WTC11 (cell line): Measurements from ENCODE around the gene CLTB. TPM values are rescaled to one million over a fixed set of nuclear protein-coding genes. Genes with fewer than 3 reads are reported as not detected.

Experiments
- ATAC-seq: fragments of 200-7000 bp; cut with Tn5 transposase; 2 replicates; pipeline ENCODE4 v1.10.0; 2021; ENCODE audit warnings: mild to moderate bottlenecking, moderate library complexity
- CTCF ChIA-PET: fragments of 300-600 bp; sonication (Branson Sonifier 250); formaldehyde crosslinking; loops from one replicate; lab custom pipeline; 2021; ENCODE audit warnings: antibody characterized with exemption; lab: Charles Lee
- POLR2A ChIA-PET: fragments of 350-600 bp; sonication (Branson Sonifier 250); formaldehyde crosslinking; loops from one replicate; lab custom pipeline; 2021; ENCODE audit warnings: antibody characterized with exemption; lab: Charles Lee
- DNase-seq: peaks from one replicate; pipeline ENCODE4 v3.0.0; 2021; ENCODE audit warnings: low spot score
- H3K27ac Mint-ChIP-seq: 2 replicates; pipeline ENCODE4 v1.8.0; 2021; ENCODE audit warnings: mixed read lengths
- H3K27me3 Mint-ChIP-seq: 2 replicates; pipeline ENCODE4 v1.8.0; 2021; ENCODE audit warnings: low read depth, mild to moderate bottlenecking, moderate library complexity, mixed read lengths
- H3K36me3 Mint-ChIP-seq: 2 replicates; pipeline ENCODE4 v1.8.0; 2021; ENCODE audit warnings: mixed read lengths
- H3K4me1 Mint-ChIP-seq: 2 replicates; pipeline ENCODE4 v1.8.0; 2022; ENCODE audit warnings: mixed read lengths
- H3K4me3 Mint-ChIP-seq: 2 replicates; pipeline ENCODE4 v1.8.0; 2021; ENCODE audit warnings: mild to moderate bottlenecking, moderate library complexity, mixed read lengths
- H3K9me3 Mint-ChIP-seq: 2 replicates; pipeline ENCODE4 v1.8.0; 2021; ENCODE audit warnings: mixed read lengths
- KAT7 ChIP-seq: sonication (generic); formaldehyde crosslinking; IDR thresholded peaks from 2 replicates; pipeline ENCODE4 v1.8.1; 2023; ENCODE audit warnings: missing genetic modification reagents, mild to moderate bottlenecking, borderline replicate concordance
- NFE2L1 ChIP-seq: sonication (generic); formaldehyde crosslinking; IDR thresholded peaks from 2 replicates; pipeline ENCODE4 v1.8.1; 2023; ENCODE audit warnings: missing genetic modification reagents
- NR1H2 ChIP-seq: sonication (generic); formaldehyde crosslinking; IDR thresholded peaks from 2 replicates; pipeline ENCODE4 v1.9.0; 2021; ENCODE audit warnings: mild to moderate bottlenecking, moderate library complexity, missing genetic modification reagents
- SMAD3 ChIP-seq: sonication (generic); formaldehyde crosslinking; IDR thresholded peaks from 2 replicates; pipeline ENCODE4 v1.8.0; 2022; ENCODE audit warnings: missing genetic modification reagents, mild to moderate bottlenecking, borderline replicate concordance
- TP53 ChIP-seq: sonication (generic); formaldehyde crosslinking; IDR thresholded peaks from 2 replicates; pipeline ENCODE4 v1.8.1; 2023; ENCODE audit warnings: mild to moderate bottlenecking, missing genetic modification reagents
- ZNF232 ChIP-seq: sonication (generic); formaldehyde crosslinking; IDR thresholded peaks from 2 replicates; pipeline ENCODE4 v1.8.0; 2022; ENCODE audit warnings: mild to moderate bottlenecking, missing genetic modification reagents
- ZNF263 ChIP-seq: sonication (generic); formaldehyde crosslinking; IDR thresholded peaks from 2 replicates; pipeline ENCODE4 v1.8.1; 2022; ENCODE audit warnings: low read depth, mild to moderate bottlenecking, moderate library complexity, missing genetic modification reagents
- total RNA-seq: library from RNA; stranded (reverse); gene quantifications from 3 replicates; pipeline ENCODE4 v1.2.3, GENCODE V29; 2021
- TF ChIP-seq, protein P1 (sequence below): fragments of 250-450 bp; sonication (Bioruptor Pico); conservative IDR thresholded peaks from 2 replicates; pipeline ENCODE4 v1.9.0; 2021; ENCODE audit warnings: mild to moderate bottlenecking
- TF ChIP-seq, protein P2 (sequence below): sonication (generic); formaldehyde crosslinking; IDR thresholded peaks from 2 replicates; pipeline ENCODE4 v1.8.1; 2022; ENCODE audit warnings: mild to moderate bottlenecking, moderate library complexity, missing genetic modification reagents
- TF ChIP-seq, protein P3 (sequence below): sonication (generic); formaldehyde crosslinking; IDR thresholded peaks from 2 replicates; pipeline ENCODE4 v1.8.1; 2022; ENCODE audit warnings: mild to moderate bottlenecking, missing genetic modification reagents, moderate library complexity, borderline replicate concordance
- TF ChIP-seq, protein P4 (sequence below): sonication (generic); formaldehyde crosslinking; IDR thresholded peaks from 2 replicates; pipeline ENCODE4 v1.8.0; 2022; ENCODE audit warnings: mild to moderate bottlenecking, missing genetic modification reagents
- TF ChIP-seq, protein P5 (sequence below): sonication (generic); formaldehyde crosslinking; IDR thresholded peaks from 2 replicates; pipeline ENCODE4 v1.8.0; 2022; ENCODE audit warnings: missing genetic modification reagents

Gene CLTB
- total RNA-seq, 1 experiment from 2014 or later: 33.8 TPM

DNA sequence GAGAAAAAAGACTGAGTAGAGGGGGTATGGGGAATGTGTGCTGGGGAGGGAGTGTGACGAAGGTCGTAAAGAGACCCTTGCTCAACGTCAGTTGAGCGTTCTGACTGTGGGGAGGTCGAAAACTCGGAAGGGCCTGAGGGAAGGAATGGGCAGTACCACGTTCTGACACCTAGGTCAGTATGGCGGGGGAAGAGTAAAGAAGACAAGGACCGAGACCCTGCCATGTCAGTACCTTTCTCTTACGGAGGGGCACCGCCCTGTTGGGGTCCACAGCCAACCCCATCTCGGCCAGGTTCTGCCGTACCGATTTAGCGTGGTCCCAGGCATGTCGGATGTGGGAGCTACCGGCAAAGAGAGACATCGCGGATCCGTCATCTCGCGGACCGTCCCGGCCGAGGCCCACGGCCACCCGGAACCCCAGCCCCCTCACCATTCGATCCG is 28.3 kb downstream of the CLTB start:
- Mint-ChIP-seq H3K36me3 (peaks cover 30% of the 10 kb centered on the region), H3K4me1 (peaks cover 19% of the 10 kb centered on the region), H3K27ac (peak overlapping the region; percentile 100), H3K4me3 (peak overlapping the region; percentile 99), H3K9me3 (no peaks in the 10 kb centered on the region), H3K27me3 (no peaks in the 10 kb centered on the region; the same call in 1 of the 2 replicates)
- POLR2A ChIA-PET: interaction anchor here (0.5 to 2.0 kb wide), 3 partner anchors 149 to 646 kb away, joined by 3 to 5 read pairs (median 3); partner anchors contain the start of gene RNF44
- TF ChIP-seq ZNF232 (CRISPR knock-in tag) (0 out of 2 replicates have a peak, but pooled peaks have one; percentile 61), NFE2L1 (CRISPR knock-in tag) (no peak), TP53 (CRISPR knock-in tag) (no peak), ZNF263 (CRISPR knock-in tag) (no peak), KAT7 (CRISPR knock-in tag) (no peak), SMAD3 (CRISPR knock-in tag) (0 out of 2 replicates have a peak, but pooled peaks have one; percentile 15)
- TF ChIP-seq, protein P1, sequence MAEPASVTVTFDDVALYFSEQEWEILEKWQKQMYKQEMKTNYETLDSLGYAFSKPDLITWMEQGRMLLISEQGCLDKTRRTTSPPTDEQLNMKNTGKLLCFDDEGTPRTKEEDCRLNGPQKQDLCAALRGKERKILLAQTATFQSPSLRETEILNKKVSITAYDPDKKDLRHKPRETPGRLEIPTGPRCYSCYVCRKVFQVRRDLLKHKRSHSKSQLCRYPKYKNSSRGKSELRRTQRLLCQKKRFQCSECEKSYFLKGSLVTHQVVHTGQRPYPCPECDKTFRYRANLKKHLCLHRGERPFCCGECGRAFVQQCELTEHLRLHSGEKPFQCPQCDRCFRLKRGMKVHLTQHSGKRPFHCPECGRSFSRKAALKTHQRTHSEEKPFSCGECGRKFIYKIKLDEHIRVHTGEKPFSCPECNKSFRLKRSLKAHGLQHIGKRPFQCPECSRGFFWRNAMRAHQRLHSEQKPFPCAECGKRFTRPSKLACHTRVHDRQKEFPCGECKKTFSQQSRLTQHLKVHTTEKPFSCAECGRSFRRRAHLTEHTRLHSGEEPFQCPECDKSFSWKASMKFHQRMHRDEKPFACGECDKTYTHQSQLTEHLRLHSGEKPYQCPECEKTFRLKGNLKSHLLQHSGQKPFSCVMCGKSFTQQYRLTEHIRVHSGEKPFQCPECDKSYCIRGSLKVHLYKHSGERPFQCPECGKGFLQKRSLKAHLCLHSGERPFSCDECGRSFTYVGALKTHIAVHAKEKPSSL (CRISPR knock-in tag): no peak
- TF ChIP-seq, protein P2, sequence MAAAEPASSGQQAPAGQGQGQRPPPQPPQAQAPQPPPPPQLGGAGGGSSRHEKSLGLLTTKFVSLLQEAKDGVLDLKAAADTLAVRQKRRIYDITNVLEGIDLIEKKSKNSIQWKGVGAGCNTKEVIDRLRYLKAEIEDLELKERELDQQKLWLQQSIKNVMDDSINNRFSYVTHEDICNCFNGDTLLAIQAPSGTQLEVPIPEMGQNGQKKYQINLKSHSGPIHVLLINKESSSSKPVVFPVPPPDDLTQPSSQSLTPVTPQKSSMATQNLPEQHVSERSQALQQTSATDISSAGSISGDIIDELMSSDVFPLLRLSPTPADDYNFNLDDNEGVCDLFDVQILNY (CRISPR knock-in tag): 0 out of 2 replicates have a peak, but pooled peaks have one; percentile 57
- TF ChIP-seq, protein P3, sequence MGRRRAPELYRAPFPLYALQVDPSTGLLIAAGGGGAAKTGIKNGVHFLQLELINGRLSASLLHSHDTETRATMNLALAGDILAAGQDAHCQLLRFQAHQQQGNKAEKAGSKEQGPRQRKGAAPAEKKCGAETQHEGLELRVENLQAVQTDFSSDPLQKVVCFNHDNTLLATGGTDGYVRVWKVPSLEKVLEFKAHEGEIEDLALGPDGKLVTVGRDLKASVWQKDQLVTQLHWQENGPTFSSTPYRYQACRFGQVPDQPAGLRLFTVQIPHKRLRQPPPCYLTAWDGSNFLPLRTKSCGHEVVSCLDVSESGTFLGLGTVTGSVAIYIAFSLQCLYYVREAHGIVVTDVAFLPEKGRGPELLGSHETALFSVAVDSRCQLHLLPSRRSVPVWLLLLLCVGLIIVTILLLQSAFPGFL (CRISPR knock-in tag): 0 out of 2 replicates have a peak, but pooled peaks have one; percentile 43
- TF ChIP-seq, protein P4, sequence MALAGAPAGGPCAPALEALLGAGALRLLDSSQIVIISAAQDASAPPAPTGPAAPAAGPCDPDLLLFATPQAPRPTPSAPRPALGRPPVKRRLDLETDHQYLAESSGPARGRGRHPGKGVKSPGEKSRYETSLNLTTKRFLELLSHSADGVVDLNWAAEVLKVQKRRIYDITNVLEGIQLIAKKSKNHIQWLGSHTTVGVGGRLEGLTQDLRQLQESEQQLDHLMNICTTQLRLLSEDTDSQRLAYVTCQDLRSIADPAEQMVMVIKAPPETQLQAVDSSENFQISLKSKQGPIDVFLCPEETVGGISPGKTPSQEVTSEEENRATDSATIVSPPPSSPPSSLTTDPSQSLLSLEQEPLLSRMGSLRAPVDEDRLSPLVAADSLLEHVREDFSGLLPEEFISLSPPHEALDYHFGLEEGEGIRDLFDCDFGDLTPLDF: peak; percentile 28; the same call in 1 of the 2 replicates
- TF ChIP-seq, protein P5, sequence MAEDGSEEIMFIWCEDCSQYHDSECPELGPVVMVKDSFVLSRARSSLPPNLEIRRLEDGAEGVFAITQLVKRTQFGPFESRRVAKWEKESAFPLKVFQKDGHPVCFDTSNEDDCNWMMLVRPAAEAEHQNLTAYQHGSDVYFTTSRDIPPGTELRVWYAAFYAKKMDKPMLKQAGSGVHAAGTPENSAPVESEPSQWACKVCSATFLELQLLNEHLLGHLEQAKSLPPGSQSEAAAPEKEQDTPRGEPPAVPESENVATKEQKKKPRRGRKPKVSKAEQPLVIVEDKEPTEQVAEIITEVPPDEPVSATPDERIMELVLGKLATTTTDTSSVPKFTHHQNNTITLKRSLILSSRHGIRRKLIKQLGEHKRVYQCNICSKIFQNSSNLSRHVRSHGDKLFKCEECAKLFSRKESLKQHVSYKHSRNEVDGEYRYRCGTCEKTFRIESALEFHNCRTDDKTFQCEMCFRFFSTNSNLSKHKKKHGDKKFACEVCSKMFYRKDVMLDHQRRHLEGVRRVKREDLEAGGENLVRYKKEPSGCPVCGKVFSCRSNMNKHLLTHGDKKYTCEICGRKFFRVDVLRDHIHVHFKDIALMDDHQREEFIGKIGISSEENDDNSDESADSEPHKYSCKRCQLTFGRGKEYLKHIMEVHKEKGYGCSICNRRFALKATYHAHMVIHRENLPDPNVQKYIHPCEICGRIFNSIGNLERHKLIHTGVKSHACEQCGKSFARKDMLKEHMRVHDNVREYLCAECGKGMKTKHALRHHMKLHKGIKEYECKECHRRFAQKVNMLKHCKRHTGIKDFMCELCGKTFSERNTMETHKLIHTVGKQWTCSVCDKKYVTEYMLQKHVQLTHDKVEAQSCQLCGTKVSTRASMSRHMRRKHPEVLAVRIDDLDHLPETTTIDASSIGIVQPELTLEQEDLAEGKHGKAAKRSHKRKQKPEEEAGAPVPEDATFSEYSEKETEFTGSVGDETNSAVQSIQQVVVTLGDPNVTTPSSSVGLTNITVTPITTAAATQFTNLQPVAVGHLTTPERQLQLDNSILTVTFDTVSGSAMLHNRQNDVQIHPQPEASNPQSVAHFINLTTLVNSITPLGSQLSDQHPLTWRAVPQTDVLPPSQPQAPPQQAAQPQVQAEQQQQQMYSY (CRISPR knock-in tag): peak; percentile 91
- DNase-seq (no peak), ATAC-seq (peak; percentile 2; the same call in 1 of the 2 replicates)
- CTCF ChIA-PET: interaction anchor here (1.4 to 2.6 kb wide), 4 partner anchors 17 to 658 kb away, joined by 6 to 12 read pairs (median 8); partner anchors contain the start of genes CLTB and FAF2

DNA sequence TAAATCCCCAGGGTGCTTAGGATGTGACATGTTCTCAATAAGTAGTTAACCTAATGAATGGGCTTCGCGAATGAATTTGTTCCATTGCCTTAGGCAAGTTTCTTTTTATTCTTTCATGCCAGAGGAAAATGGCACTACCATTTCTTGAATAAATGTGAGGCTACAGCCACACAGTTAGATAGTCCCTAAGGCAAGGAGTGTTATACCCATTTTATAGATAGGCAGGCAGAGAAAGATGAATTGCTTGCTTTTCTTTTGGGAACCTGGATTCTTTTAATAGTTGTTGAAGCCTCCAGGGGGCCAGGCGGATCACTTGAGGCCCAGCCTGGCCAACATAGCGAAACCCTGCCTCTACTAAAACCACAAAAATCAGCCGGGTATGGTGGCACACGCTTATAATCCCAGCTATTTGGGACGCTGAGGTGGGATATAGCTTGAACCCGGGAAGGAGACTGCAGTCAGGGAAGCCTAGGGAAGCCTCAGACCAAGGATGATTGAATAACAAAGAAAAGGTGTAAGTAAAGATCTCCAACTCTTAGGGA is 28.9 kb downstream of the CLTB start:
- DNase-seq (no peak), ATAC-seq (no peak)
- TF ChIP-seq NR1H2 (CRISPR knock-in tag): no peak
- H3K27me3 Mint-ChIP-seq: no peaks in the 10 kb centered on the region; the same call in 1 of the 2 replicates
- ChIA-PET POLR2A (interaction anchor here (0.5 kb wide), 1 partner anchor 645 kb away, joined by 3 read pairs; no protein-coding TSS in a partner anchor), CTCF (interaction anchor here (1.8 to 2.6 kb wide), 3 partner anchors 29 to 658 kb away, joined by 6 to 12 read pairs (median 8); partner anchors contain the start of genes CLTB and FAF2)
- H3K27ac Mint-ChIP-seq: peak overlapping the region; percentile 95; the same call in 1 of the 2 replicates
- peaks cover 19% of the 10 kb centered on the region for H3K4me1 Mint-ChIP-seq
- peak overlapping the region; percentile 99 for H3K4me3 Mint-ChIP-seq
- peaks cover 32% of the 10 kb centered on the region for H3K36me3 Mint-ChIP-seq
- no peaks in the 10 kb centered on the region for H3K9me3 Mint-ChIP-seq
